Measurements from ENCODE around the gene RPL22L1. TPM values are rescaled to one million over a fixed set of nuclear protein-coding genes. Genes with fewer than 3 reads are reported as not detected.
"Not testable (repeated sequence)": the region's sequence is repeated elsewhere in the genome, so short reads cannot be mapped to it uniquely, and the experiment has no call there.

Gene RPL22L1
- total RNA-seq, 1 experiment from 2014 or later: 232 TPM

DNA sequence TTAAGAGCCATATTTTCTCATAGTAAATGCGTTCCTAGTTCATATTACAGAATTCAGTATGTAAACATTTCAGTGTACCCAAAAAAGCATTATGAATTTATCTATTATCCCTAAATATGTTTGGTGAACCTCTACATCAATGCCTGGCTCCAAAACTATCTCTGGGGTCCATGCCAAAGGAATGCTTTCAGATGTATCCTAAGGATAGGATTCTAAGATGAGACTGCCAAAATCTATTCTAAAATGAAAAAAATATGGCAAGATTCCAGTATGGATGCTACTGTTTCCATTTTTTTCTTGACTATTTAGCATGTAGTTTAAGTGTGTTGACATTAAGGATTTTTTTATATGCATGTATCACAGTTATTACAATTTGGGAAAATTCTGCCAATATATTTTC lies 19.6 kb upstream of the RPL22L1 start:
- DNase-seq (ENCODE audit: low read depth, low spot score): no peak
- in situ Hi-C loops (cut with HindIII; ENCODE audit: low pct_unique_long_range_greater_than_20kb, low sequenced_read_pairs): no loop called here

DNA sequence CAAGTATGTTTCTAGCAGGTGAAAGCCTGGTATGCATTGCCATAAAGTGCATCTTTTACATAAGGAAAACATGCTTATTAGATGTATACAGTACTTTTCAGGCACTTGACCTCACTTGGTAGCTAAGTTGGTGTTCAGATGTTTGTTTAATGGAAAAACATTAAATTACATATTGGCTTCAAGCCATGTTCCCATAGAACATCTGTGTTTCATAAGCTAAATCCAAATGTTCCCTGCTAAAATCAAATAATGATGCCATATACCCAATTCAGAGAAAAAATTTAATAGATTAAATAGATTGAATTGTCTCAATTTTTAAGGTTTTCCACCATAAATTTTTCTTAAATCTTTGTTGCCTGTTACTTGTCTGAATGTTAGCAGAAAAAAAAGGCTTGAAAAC lies 19.1 kb upstream of the RPL22L1 start:
- in situ Hi-C loops (cut with HindIII; ENCODE audit: low pct_unique_long_range_greater_than_20kb, low sequenced_read_pairs): no loop called here
- DNase-seq (ENCODE audit: low read depth, low spot score): no peak

DNA sequence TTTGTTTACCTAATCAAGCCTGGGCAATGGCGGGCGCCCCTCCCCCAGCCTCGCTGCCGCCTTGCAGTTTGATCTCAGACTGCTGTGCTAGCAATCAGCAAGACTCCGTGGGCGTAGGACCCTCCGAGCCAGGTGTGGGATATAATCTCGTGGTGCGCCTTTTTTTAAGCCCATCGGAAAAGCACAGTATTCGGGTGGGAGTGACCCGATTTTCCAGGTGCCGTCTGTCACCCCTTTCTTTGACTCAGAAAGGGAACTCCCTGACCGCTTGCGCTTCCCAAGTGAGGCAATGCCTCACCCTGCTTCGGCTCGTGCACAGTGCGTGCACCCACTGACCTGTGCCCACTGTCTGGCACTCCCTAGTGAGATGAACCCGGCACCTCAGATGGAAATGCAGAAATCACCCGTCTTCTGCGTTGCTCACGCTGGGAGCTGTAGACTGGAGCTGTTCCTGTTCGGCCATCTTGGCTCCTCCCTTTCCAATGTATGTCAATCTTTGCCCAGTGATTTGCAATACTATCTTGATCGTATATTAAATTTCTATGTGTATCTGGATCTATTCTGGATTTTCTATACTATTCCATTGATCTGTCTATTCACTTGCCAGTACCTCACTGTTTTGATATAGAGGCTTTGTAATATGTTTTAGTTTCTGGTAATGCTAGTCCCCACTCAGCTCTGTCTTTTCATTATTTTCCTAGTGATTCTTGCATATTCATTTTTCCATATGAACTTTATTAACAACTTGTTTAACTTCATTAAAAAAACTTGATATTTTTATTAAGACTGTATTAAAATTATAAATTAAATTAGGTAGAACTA lies 14.3 kb upstream of the RPL22L1 start:
- in situ Hi-C loops (cut with HindIII; ENCODE audit: low pct_unique_long_range_greater_than_20kb, low sequenced_read_pairs); DNase-seq (ENCODE audit: low read depth, low spot score): not testable (repeated sequence)

DNA sequence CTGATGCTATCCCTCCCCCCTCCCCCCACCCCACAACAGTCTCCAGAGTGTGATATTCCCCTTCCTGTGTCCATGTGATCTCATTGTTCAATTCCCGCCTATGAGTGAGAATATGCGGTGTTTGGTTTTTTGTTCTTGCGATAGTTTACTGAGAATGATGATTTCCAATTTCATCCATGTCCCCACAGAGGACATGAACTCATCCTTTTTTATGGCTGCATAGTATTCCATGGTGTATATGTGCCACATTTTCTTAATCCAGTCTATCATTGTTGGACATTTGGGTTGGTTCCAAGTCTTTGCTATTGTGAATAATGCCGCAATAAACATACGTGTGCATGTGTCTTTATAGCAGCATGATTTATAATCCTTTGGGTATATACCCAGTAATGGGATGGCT lies 8.7 kb upstream of the RPL22L1 start:
- in situ Hi-C loops (cut with HindIII; ENCODE audit: low pct_unique_long_range_greater_than_20kb, low sequenced_read_pairs); DNase-seq (ENCODE audit: low read depth, low spot score): not testable (repeated sequence)

DNA sequence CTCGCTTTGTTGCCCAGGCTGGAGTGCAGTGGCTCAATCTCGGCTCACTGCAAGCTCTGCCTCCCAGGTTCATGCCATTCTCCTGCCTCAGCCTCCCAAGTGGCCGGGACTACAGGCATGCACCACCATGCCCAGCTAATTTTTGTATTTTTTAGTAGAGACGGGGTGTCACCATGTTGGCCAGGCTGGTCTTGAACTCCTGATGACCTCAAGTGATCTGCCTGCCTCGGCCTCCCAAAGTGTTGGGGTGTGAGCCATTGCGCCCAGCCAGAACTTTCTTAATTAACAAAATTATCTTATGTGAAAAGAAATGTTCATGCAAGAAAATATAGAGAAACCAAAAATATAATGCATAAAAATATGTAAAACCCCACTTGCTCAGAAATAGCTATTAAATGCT lies 7.3 kb upstream of the RPL22L1 start:
- in situ Hi-C loops (cut with HindIII; ENCODE audit: low pct_unique_long_range_greater_than_20kb, low sequenced_read_pairs); DNase-seq (ENCODE audit: low read depth, low spot score): not testable (repeated sequence)

DNA sequence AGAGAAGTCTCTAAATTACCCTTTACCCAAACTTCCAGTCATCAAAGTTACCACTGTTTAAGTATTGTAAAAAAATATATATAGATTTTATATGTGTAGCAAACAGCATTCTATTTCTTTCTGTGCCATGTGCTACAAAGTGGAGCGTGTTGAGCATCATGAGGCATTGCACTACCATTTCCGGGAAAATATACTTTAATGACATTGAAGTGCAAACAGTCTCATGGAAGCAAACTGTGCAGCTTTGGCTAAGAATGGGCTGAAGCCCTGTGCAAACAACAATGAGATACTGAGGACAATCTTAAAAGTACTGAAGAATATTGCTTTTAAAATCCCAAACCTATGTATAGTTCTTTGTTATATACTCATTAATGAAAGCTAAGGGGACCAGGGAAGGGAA lies 6.5 kb upstream of the RPL22L1 start:
- in situ Hi-C loops (cut with HindIII; ENCODE audit: low pct_unique_long_range_greater_than_20kb, low sequenced_read_pairs): no loop called here
- DNase-seq (ENCODE audit: low read depth, low spot score): no peak

DNA sequence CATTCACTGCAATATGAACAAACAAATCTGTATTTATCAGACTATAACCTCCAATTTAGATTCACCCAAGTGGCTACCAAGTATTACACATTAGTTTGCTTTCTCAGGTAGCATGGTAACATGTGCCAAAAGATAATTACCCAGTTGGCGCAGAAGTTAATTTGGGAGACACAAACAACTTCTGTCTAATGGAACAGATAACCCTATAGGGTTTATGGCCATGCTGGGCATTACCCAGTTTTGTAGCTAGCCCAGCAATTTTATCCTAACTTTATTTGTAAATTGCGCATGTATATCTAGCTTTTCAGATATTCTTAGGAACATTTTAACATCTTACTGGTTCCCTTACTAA lies 780 bp downstream of the RPL22L1 start:
- DNase-seq (ENCODE audit: low read depth, low spot score): peak; percentile 9
- in situ Hi-C loops (cut with HindIII; ENCODE audit: low pct_unique_long_range_greater_than_20kb, low sequenced_read_pairs): no loop called here

DNA sequence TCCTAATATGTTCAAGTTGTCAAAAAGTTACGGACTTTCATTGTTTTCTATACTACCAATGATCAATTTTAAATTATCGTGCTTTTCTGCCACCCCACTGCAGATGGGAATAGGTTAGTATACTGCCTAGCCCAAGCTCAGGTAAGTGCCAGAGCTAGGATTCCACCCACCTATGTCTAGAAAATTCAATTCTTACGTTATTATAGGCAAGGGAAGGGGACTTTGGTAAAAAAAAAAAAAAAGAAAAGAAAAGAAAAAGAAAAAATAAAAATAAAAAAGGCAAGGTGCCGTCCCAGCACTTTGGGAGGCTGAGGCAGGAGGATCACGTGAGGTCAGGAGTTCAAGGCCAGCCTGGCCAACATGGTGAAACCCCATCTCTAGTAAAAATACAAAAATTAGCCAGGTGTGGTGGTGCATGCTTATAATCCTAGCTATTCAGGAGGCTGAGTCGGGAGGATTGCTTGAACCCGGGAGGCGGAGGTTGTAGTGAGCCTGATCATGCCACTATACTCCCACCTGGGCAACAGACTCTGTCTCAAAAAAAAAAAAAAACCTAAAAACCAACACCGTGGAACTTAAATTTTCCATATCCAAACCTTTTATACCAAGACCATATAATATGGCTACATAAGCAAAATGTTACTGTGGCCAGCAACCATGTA lies 1.3 kb downstream of the RPL22L1 start:
- in situ Hi-C loops (cut with HindIII; ENCODE audit: low pct_unique_long_range_greater_than_20kb, low sequenced_read_pairs): no loop called here
- no peak for DNase-seq (ENCODE audit: low read depth, low spot score)

DNA sequence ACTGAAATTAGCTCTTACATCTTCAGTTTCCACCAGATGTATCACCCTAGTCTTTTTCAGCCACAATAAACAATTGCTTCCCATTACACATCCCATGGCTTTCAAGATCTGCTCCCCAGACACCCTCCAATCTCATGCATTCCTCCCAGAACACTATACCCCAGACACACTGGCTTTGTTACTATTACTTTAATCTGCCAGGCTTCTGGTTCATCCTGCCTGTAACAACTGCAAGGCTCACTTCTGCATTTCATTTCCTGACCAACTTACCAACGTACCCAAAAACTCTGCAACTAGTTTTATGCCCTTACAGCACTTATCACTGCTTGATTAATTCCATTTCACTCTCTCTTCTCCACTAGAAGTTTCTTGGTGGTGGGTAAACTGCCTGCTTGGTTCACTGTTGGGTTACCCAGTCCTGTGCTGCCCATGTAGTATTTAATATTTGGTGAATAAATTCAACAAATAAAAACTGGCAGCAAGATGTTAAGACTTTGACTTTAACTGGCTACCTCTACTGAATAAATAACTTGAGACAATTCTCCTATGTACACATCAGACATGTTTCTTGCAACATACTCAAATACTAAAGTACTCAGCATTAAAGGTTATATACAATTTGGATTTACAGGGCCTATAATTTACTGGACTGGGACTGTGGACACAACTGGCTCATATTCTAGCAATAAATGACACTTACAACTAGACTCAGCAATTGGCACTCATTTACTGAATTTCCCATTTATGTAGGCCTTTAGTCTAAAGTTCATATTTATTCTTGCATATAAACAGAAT lies 2.7 kb downstream of the RPL22L1 start:
- no peak for DNase-seq (ENCODE audit: low read depth, low spot score)
- in situ Hi-C loops (cut with HindIII; ENCODE audit: low pct_unique_long_range_greater_than_20kb, low sequenced_read_pairs): no loop called here

DNA sequence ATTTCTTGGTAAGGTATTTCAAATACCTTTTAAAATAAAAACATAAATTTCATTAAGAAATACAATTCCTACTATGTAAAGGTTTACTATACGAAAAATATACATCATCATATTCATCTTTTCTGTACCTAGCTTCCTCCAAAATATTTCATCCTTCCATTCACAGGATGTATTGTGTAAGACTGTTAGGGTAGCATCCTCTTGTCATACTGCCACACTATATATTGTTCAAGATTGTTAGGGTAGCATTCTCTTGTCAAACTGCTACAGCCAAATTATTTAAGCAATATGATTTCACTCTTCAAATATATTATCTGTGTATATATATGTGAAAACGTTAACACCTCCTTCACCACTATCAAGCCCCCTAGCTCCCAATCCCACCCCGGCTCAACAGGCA lies 3.5 kb downstream of the RPL22L1 start:
- no peak for DNase-seq (ENCODE audit: low read depth, low spot score)
- in situ Hi-C loops (cut with HindIII; ENCODE audit: low pct_unique_long_range_greater_than_20kb, low sequenced_read_pairs): no loop called here

DNA sequence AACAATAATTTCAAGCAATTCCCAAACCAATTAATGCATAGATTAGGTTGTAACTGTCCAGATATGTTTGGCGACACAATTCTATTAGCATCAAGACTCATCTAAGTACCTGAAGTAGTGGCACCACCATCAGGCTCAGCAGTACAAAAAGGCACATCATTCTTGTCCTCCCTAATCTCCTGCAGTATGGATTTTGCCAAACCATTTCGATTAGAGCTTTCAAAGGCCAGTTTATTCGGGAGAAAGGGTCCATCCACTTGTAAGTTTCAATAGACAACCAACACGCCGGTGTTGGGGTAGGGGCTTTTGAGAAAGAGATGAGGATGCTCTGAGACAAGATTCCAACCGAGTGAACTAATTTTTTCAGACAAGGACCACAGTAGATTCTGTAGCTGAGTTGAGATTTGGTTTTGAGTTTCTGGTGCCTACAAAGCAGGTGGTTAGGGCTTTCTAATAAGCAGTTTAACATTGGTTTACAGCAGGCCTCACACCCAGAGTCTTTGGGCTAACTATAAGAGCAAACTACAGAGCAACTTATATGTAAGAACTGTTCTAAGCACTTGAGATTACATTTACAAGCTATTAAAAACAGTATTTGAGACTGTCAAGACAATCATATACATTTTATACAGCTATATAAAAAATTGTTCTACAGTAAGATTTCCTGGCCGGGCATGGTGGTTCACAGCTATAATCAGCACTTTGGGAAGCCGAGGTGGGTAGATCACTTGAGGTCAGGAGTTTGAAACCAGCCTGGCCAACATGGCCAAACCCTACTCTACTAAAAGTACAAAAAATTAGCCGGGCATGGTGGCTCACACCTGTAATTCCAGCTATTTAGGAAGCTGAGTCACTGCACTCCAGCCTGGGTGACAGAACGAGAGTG lies 4.5 kb downstream of the RPL22L1 start:
- peak; percentile 36 for DNase-seq (ENCODE audit: low read depth, low spot score)
- in situ Hi-C loops (cut with HindIII; ENCODE audit: low pct_unique_long_range_greater_than_20kb, low sequenced_read_pairs): no loop called here

DNA sequence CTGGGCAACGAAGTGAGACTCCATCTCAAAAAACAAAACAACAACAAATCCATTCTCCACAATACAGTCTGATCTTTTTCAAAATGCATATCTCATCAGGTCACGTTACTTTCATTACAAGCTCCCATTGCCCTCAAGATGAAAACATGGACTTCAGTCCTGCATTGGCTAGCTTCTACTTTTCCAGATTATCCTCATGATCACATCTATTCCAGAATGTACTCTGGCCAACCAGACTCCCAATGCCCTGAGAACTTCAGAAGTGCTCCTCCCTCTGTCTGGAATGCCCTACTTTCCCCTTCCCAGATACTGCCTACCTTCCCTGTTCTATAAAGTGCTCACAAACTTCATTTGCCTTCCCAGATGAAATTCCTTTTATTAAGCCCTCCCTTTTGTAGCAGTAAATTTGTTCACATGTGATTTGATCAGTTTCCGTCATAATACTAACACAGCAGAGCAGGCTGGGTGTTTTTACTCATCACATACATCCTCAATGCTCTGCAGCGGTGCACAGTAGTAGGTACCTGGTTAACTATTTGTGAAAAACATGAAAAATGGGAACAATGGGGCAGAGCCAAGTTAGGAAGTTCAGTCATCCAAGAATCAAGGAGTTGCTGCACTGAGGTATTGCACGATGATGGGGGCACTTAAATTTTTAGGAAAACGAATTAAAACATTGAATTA lies 5.3 kb downstream of the RPL22L1 start:
- DNase-seq (ENCODE audit: low read depth, low spot score): peak; percentile 53
- in situ Hi-C loops (cut with HindIII; ENCODE audit: low pct_unique_long_range_greater_than_20kb, low sequenced_read_pairs): no loop called here

DNA sequence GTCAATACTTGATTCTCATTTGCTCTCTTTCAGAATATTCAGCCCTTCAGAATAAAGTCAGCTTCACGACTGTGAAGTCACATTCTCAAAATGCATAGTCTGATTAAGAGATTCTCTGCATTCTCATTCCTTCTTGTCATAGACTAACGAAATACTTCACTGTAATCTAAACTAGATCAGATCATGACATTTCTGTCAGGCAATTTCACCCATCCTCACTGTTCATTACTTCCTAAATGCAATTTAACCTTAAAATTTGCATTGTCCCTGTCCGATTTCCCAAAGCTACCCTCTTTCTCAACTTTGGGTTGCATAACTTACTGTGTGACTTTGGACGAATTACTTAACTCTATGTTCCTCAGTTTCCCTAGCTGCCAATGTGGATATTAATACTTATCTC lies 6.2 kb downstream of the RPL22L1 start:
- in situ Hi-C loops (cut with HindIII; ENCODE audit: low pct_unique_long_range_greater_than_20kb, low sequenced_read_pairs): no loop called here
- no peak for DNase-seq (ENCODE audit: low read depth, low spot score)

DNA sequence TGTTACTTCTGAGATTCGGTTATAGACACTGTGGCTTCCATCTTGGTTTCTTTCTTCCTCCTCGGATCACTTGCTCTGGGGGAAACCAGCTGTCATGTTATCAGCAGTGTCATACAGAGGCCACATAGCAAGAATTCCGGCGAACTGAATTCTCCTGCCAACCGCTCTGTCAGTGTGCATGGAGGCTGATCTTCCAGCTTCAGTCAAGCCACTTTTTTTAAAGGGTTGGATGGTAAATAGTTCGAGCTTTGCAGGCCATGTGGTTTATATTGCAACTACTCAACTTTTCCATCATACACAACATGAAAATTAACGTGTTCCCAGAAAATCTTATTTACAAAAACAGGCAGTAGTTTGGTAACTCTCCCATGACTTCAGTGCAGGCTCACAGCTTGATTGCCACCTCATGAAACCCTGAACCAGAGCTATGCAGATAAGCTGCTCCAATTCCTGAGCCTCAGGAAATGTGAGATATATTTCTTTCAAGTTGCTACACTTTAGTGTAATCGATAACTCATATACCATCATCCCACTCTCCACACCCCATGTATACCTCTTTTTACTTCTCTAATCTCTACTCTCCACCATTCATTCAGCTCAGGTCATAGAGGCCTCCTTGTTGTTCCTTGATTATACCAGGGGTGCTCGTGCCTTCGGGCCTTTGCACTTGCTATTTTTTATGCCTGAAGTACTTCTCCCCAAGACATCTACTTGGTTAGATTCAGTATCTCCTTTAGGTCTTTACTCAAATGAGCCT lies 7.2 kb downstream of the RPL22L1 start:
- in situ Hi-C loops (cut with HindIII; ENCODE audit: low pct_unique_long_range_greater_than_20kb, low sequenced_read_pairs): no loop called here

DNA sequence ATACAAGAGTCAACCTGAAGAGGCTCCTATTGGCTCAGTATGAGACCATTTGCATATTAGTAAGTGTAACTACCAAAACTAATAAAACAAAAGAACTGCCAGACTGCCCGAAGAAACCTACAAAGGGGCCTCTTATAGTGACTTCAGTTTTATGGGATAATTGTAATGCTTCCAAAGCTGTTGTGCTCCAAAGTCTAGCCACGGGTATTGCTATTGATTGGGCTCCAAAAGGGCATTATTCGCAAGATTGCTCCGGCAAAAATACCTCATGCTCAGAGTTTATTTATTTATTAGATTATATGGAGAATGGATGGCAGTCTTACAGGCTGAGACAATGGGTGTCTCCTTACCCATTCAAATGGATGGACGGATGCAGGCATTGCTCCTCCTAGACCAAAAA lies 11.4 kb downstream of the RPL22L1 start:
- no peak for DNase-seq (ENCODE audit: low read depth, low spot score)
- in situ Hi-C loops (cut with HindIII; ENCODE audit: low pct_unique_long_range_greater_than_20kb, low sequenced_read_pairs): no loop called here

More for the DNA sequence above, 7.2 kb downstream of the RPL22L1 start:
- DNase-seq (ENCODE audit: low read depth, low spot score): no peak

DNA sequence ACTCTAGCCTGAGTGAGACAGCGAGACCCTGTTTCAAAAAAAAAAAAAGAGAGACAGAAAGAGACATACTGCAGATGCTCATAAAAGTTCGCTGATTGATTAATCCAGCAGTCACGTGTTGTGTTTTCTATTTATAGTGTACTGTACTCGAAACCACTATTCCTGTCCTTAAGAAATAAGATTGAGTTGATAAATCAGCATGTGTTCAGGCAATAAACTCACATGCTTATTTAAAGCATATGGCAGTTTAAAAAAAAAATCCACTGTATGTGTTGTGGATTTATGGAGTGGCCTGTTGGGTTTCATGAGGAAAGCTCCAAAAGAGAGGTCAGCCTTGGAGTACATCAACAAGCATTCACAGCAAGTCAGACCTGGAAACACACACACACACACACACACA lies 17.7 kb downstream of the RPL22L1 start:
- no peak for DNase-seq (ENCODE audit: low read depth, low spot score)
- in situ Hi-C loops (cut with HindIII; ENCODE audit: low pct_unique_long_range_greater_than_20kb, low sequenced_read_pairs): no loop called here
